ENCODE data around the gene RBMS3.

The RBMS3 gene

GRCh38 chr3:29937185-29937584 lies 656.3 kb downstream of the RBMS3 start:
- no peak for DNase-seq (ENCODE audit: low spot score)

GRCh38 chr3:29940759-29941323 lies 660.0 kb downstream of the RBMS3 start:
- no peak for DNase-seq (ENCODE audit: low spot score)

GRCh38 chr3:29942297-29942696 lies 661.4 kb downstream of the RBMS3 start:
- no peak for DNase-seq (ENCODE audit: low spot score)

GRCh38 chr3:29949131-29949530 lies 668.3 kb downstream of the RBMS3 start:
- no peak for DNase-seq (ENCODE audit: low spot score)

- no peak for DNase-seq (ENCODE audit: low spot score)
Observed at GRCh38 chr3:29949940-29950616, 669.2 kb downstream of the RBMS3 start.

GRCh38 chr3:29952431-29952830 lies 671.6 kb downstream of the RBMS3 start:
- no peak for DNase-seq (ENCODE audit: low spot score)

- DNase-seq (ENCODE audit: low spot score): peak; percentile 7
Observed at GRCh38 chr3:29955413-29955812, 674.5 kb downstream of the RBMS3 start.

- no peak for DNase-seq (ENCODE audit: low spot score)
Observed at GRCh38 chr3:29958816-29959215, 677.9 kb downstream of the RBMS3 start.

- DNase-seq (ENCODE audit: low spot score): no peak
Observed at GRCh38 chr3:29971895-29972294, 691.0 kb downstream of the RBMS3 start.

GRCh38 chr3:29972320-29972993 lies 691.6 kb downstream of the RBMS3 start:
- peak; percentile 12 for DNase-seq (ENCODE audit: low spot score)

GRCh38 chr3:29973763-29974162 lies 692.9 kb downstream of the RBMS3 start:
- DNase-seq (ENCODE audit: low spot score): no peak

GRCh38 chr3:29976871-29977270 lies 696.0 kb downstream of the RBMS3 start:
- DNase-seq (ENCODE audit: low spot score): no peak

GRCh38 chr3:29977360-29977759 lies 696.5 kb downstream of the RBMS3 start:
- no peak for DNase-seq (ENCODE audit: low spot score)

GRCh38 chr3:29978036-29978435 lies 697.2 kb downstream of the RBMS3 start:
- no peak for DNase-seq (ENCODE audit: low spot score)

- DNase-seq (ENCODE audit: low spot score): no peak
Observed at GRCh38 chr3:29991198-29991597, 710.3 kb downstream of the RBMS3 start.

- DNase-seq (ENCODE audit: low spot score): no peak
Observed at GRCh38 chr3:30002797-30003196, 721.9 kb downstream of the RBMS3 start.

GRCh38 chr3:30003741-30004140 lies 722.9 kb downstream of the RBMS3 start:
- DNase-seq (ENCODE audit: low spot score): no peak

- no peak for DNase-seq (ENCODE audit: low spot score)
Observed at GRCh38 chr3:30004481-30004880, 723.6 kb downstream of the RBMS3 start.

GRCh38 chr3:30006111-30006510 lies 725.2 kb downstream of the RBMS3 start:
- DNase-seq (ENCODE audit: low spot score): no peak

- no peak for DNase-seq (ENCODE audit: low spot score)
Observed at GRCh38 chr3:30007668-30008067, 726.8 kb downstream of the RBMS3 start.

- no peak for DNase-seq (ENCODE audit: low spot score)
Observed at GRCh38 chr3:30011237-30011803, 730.4 kb downstream of the RBMS3 start.

GRCh38 chr3:30012941-30013543 lies 732.2 kb downstream of the RBMS3 start:
- peak; percentile 61 for DNase-seq (ENCODE audit: low spot score)

- no peak for DNase-seq (ENCODE audit: low spot score)
Observed at GRCh38 chr3:30017901-30018300, 737.0 kb downstream of the RBMS3 start.
